HG03103 (cell line): Measurements from ENCODE around the gene AP2S1.
"Not testable (repeated sequence)": the region's sequence is repeated elsewhere in the genome, so short reads cannot be mapped to it uniquely, and the experiment has no call there.

Experiments used
- ATAC-seq: cut with Tn5 transposase; IDR thresholded peaks from one replicate; pipeline ENCODE4 v1.9.1; 2021; ENCODE audit warnings: low read depth; ENCODE audit not compliant: unreplicated experiment

Gene AP2S1

DNA sequence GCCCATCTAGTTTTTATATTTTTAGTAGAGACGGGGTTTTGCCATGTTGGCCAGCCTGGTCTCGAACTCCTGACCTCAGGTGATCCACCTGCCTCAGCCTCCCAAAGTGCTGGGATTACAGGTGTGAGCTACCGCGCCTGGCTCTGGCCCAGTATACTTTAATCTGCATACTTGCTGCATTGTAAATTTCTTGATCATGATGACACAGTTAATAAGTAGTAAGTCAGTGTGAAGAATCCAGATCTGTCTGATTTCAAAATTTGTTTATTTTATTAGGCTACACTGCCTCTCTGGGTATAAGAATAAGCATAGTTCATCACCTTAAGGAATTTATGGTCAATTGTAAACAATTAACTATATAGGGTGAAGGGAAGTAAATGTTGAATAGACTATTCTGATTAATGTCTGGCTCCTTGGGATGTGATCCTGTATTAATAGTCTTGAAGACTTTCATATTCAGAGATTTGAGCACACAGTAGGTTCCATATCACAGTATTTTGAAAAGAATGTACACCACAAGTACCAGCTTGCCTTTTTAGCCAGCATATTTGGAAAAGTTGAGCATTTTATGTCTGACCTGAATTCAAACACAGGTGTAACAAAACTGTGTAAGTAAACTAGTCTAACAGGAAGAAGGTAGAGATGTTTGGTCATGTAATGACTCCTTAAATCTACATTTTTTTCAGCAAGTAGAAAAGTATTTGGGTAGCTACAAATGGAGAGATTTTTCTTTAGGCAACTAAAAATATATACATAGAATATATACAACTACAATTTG lies 17.6 kb upstream of the AP2S1 start:
- no peak for ATAC-seq

DNA sequence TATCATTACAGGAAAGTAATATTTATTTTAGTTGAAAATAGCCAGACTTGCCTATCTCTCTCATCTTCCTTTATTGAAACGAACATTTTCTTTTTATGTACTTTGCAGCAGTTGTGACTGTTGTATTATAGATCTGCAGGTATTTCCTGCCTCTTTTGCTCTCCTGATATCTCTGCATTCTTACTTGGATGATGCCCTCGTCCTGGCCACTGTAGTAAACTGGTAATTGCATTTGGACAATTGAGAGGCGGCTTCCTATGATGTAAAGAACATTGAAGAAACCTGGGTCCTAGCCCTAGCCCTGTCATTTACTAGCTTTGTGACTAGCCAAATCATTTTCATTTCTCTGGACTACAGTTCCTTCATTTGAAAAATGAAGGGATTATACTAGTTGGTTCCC lies 16.5 kb upstream of the AP2S1 start:
- no peak for ATAC-seq

- no peak for ATAC-seq
Observed at GRCh38 chr19:46866407-46867136, 15.9 kb upstream of the AP2S1 start.

DNA sequence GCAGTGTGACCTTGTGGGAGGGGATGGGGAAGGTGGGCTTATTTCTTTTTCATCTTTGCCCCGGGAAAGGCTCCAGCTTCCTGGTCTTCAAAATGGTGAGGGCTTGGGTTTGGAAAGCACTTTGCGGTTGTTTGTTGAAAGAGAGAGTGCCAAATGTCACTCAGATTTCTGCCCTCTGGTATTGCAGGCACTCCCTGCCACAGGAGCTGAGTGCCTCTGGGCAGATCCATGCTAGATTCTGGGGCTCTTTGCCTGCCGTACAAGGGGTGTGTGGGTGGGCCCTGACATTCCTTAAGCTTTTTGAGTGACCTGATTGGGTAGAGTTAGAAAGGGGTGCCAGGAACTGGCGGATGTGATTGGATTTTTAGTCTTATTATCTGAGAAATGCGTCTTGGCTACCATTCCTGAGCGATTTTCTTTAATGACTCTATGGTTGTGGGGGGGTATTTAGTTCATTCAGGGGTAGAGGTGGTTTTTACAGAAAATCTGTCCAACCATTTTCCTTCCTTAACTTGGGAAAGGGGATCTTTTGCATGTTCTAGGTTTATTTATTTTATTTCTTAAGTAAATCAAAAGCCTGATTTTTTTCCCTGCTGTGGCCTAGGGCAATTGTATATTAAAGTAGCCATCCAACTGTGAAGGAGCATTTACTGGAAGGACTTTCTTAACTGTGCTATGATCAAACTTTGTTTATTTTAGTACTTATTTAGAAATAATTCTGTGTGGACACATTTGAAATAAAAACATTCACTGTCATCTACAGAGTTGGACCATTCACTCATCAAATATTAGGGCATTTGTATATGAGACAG lies 13.4 kb upstream of the AP2S1 start:
- ATAC-seq: no peak

DNA sequence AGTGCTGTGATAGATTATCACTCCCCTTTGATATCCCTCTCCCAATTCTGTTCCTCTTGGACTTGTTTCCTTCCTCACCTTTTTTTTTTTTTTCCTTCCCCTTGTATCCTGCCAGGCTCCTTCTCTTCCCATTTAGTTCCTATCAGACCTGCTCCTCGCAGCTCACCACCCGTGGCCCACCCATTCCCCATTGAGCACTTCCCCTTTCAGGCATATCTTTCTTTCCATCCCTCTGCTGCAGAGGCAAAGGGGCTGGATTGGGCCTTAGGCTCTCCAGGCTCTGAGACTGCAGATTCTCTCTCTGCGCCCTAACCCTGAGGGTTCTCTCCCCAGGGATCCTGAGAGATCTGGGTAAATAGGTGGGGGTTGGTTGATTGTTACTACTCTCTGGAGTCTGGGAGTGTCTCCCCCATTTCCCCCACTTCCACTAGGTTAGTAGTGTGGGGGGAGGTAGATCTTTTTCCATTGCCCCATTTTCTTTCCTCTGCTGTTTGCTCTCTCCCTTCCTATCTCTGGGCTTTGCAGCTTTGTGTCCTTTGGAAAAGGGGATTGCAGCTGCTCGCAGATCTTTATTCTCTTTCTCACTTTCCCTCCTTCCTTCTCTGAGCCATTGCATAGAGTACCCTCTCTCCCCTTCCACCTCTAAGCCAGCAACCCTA lies 12.5 kb upstream of the AP2S1 start:
- no peak for ATAC-seq

GRCh38 chr19:46862503-46862834 lies 11.8 kb upstream of the AP2S1 start:
- no peak for ATAC-seq

DNA sequence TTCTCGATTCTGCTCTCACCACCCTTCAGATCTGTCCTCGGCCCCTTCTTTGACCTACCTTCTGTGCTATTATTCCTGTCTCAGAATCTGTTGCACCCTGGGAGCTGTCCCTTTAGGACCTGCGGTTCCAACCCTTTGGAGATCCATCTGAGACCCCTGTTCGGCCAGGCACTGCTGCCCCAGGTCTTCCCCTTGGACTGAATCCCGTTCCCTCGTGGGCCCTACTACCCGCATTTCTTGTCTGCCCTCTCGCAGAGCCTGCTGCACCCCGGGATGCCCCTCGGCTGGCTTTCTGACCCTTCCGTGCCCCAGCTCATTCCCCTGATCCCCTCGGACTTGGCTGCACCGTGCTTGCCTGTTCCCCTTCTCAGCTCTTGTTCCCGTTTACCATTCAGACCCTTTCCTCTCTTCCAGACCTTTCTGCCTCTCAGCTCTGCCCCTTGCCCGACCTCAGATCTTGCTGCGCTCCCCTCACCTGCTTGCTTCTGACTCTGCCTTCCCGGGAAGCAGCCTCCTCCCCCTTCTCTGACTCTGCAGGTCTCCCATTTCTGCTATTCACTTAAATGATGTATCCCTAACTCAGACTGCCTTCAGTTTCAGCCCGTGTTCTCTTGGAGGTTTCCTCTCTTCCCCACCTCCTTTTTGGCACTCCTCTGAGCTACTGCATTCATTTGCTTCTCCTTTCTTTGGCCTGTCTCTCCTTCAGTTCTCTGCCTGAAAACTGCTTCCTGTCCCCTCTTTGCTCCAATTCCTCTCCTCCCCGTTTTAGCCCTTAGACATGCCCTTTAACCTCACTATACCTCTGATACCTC lies 11.3 kb upstream of the AP2S1 start:
- no peak for ATAC-seq

DNA sequence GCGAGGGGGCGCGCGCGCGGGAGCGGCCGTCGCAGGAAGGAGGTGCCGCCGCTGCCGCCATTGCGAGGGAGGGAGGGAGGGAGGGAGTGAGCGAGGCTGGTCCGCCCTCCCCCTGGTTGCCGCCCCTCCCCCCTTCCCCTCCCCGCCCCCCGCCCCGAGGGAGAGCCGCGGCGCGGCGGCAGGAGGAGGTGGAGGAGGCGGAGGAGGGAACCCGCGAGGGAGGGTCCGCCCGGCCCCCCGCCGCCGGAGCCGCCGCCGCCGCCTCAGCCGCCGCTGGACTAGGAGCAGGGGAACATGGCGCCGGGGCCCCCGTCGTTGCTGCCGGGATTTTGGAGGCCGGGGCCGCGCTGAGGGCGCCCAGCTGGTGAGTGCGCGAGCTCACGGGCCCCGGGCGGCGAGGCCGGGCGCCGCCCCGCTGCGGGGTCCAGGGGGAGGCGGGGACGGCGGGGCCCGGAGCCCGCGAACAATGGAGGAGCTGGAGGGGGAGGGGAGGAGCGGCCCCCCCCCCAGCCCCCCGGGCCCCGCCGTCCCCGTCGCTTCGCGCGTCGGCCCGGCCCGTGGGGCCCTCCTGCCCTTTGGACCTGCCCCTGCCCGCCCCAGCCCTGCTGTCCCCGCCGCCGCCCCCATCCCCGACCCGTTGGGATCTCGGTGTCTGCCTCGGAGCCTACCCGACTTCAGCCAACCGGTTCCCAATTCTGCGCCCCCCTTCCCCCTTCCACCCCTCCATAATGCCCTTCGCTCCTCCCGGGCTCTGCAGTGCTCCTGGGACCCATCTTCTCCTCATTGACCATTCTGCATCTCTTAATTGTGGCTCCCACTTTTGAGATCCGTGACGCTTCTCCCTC lies 10.4 kb upstream of the AP2S1 start, which contains the start of gene ARHGAP35:
Gene ARHGAP35, plus strand, starts transcription at position 152 of the 845 bp plus-strand sequence. CDS start 57,679 bp downstream, outside the sequence.
- ATAC-seq: peak; percentile 11

DNA sequence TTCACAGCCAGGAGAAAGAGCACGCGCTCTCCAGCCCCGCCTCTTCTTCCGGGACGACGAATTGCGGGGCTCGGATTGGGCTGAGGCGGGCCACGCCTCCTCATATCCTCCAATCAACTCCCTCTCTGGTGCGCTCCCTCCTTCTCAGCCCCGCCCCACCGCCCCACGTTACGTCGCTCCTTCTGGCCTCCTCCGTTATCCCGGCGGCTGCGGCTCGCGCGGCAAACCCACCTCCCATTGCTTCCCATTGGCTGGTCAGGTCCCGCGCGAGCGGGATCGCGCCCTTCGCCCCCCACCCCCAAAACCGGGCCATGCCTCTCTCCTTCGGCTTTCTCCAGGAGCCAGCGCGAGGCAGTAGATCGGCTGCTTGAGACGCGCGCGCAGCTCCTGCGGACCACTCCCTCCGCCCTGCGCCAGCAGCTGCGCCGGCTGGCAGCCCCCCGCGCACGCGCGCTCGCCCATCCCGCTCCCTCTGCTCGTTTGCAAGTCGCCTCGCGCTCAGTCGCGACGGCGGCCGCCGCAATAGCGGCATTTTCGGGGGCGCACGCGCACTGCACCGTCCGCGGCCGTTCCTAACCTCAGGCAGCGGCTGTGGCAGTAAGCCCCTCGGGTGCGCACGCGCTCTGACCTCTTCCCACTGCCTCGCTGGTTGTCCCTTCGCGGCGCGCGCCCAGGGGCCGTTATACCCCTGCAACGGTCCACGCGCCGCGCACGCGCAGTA lies 9.6 kb upstream of the AP2S1 start:
- ATAC-seq: peak; percentile 62

GRCh38 chr19:46859637-46860124 lies 9.0 kb upstream of the AP2S1 start:
- no peak for ATAC-seq

GRCh38 chr19:46856062-46857022 lies 5.7 kb upstream of the AP2S1 start:
- peak; percentile 46 for ATAC-seq

- not testable (repeated sequence) for ATAC-seq
Observed at GRCh38 chr19:46854698-46855097, 4.1 kb upstream of the AP2S1 start.

DNA sequence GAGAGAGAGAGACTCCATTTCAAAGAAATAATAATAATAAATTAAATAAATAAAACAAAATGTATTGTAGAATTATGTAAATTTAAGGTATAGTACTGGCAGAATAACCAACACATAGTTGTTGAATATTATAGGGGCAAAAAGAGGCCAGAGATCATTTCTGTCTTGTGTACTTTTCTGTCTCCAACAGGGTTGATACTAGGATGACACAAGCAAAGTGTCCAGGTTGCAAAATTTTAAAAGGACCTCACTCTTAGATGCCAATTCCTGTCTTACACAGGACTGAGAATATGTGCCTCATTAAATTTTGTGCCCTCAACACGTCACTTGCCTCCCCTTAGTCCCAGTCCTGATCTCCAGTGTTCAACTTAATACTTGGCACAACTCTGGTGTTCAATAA lies 2.2 kb upstream of the AP2S1 start:
- ATAC-seq: no peak

- ATAC-seq: no peak
Observed at GRCh38 chr19:46849610-46850009, 1.0 kb downstream of the AP2S1 start.

DNA sequence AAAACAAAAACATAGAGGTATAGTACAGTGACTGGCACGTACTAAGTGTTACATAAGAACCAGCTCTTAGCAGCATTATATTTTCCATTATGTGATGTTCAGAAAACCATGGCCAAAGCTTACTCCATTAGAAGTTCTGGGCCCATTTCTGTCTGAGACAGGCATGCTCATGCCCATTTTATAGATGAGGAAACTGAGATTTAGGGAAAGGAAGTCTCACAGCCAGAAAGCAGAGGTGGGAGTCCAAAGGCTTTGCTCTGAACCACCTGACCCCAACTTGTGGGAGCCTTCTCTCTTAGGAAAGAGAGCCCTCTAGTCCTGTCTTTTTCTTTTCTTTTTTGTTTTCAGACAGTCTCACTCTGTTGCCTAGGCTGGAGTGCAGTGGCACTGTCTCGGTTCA lies 2.3 kb downstream of the AP2S1 start:
- no peak for ATAC-seq

GRCh38 chr19:46847528-46847927 lies 3.1 kb downstream of the AP2S1 start:
- no peak for ATAC-seq

GRCh38 chr19:46845959-46846459 lies 4.6 kb downstream of the AP2S1 start:
- no peak for ATAC-seq
